K562 (cell line): ENCODE data around the gene STMND1. TPM values are rescaled to one million over a fixed set of nuclear protein-coding genes. Genes with fewer than 3 reads are reported as not detected.

Experiments used
- ATAC-seq: fragments of 200-7000 bp; cut with Tn5 transposase; 3 replicates; pipeline ENCODE4 v1.9.1; 2020; ENCODE audit warnings: moderate library complexity
- BruUV-seq: library from RNA; stranded (reverse); fragments of 400-500 nt; replicated peaks from 2 replicates; lab custom pipeline; 2021; lab: Mats Ljungman, UMichigan
- CTCF ChIA-PET: fragments of 300-600 bp; formaldehyde crosslinking; extraction: SDS; loops from one replicate; lab custom pipeline; 2021; ENCODE audit warnings: low intra/inter-chr PET ratio; lab: Yijun Ruan, JAX
- POLR2A ChIA-PET: fragments of 300-600, 350-650 bp; sonication (Branson Sonifier 250); formaldehyde crosslinking; extraction: SDS; loops from one replicate; lab custom pipeline; 2021; ENCODE audit warnings: antibody characterized with exemption, inconsistent platforms; lab: Yijun Ruan, JAX
- DNase-seq, 4 experiments: peaks; one replicate each; pipeline versions ENCODE4 v3.0.0 to v3.0.0-alpha.2; 2011 to 2018; ENCODE audit warnings: low spot score in 3 of 4, mixed read lengths in 3 of 4; ENCODE audit errors: extremely low read depth in 1 of 4
- FAIRE-seq: peaks from 2 replicates; lab custom pipeline; 2011; peaks lifted over from hg19 to GRCh38; lab: Jason Lieb, UNC
- H2AFZ ChIP-seq: 2 replicates; pipeline ENCODE4 v1.6.0; 2011; ENCODE audit warnings: low read depth, low read length, control low read depth, inconsistent platforms
- H3K27ac ChIP-seq: fragments of 200-600 bp; 3 replicates; pipeline ENCODE4 v1.8.0; 2011; ENCODE audit warnings: low read depth, mild to moderate bottlenecking, control low read depth, inconsistent platforms, low read length, moderate library complexity, mixed read lengths; ENCODE audit errors: extremely low read depth
- H3K27me3 ChIP-seq, 2 experiments: fragments of 300-600 bp in 1 of 2; 2 replicates in 1 of 2; 3 replicates in 1 of 2; pipeline versions ENCODE4 v1.6.0 to v1.8.0; 2011; ENCODE audit warnings: inconsistent platforms in 2 of 2, low read length in 2 of 2, mild to moderate bottlenecking in 1 of 2, mixed read lengths in 1 of 2, moderate library complexity in 1 of 2; ENCODE audit not compliant: control insufficient read depth in 2 of 2, insufficient read depth in 2 of 2
- H3K36me3 ChIP-seq: fragments of 300-600 bp; 3 replicates; pipeline ENCODE4 v1.8.0; 2011; ENCODE audit warnings: mild to moderate bottlenecking, low read length, inconsistent platforms; ENCODE audit not compliant: control insufficient read depth, insufficient read depth
- H3K4me1 ChIP-seq, 2 experiments: fragments of 200-600 bp in 1 of 2; replicated peaks in 1 of 2; 2 replicates in 1 of 2; 3 replicates in 1 of 2; pipeline versions ENCODE4 v1.5.1 to v1.8.0; 2011; ENCODE audit warnings: inconsistent platforms in 2 of 2, low read length in 2 of 2, mild to moderate bottlenecking in 1 of 2, mixed read lengths in 1 of 2, moderate library complexity in 1 of 2; ENCODE audit not compliant: control insufficient read depth in 2 of 2, insufficient read depth in 2 of 2
- H3K4me2 ChIP-seq: 2 replicates; pipeline ENCODE4 v1.6.1; 2011; ENCODE audit warnings: low read length, control low read depth, inconsistent platforms, mixed read lengths; ENCODE audit not compliant: insufficient read depth
- H3K4me3 ChIP-seq: fragments of 200-600 bp; sonication (generic), shearing (Covaris generic); 2 replicates; pipeline ENCODE4 v1.5.1; 2016; ENCODE audit warnings: control low read depth, inconsistent platforms
- H3K79me2 ChIP-seq: fragments of 200-600 bp; 3 replicates; pipeline ENCODE4 v1.8.0; 2011; ENCODE audit warnings: low read length, inconsistent platforms; ENCODE audit not compliant: control insufficient read depth, insufficient read depth
- H3K9ac ChIP-seq, 2 experiments: 2 replicates each; pipeline versions ENCODE4 v1.6.0 to v1.6.1; 2011; ENCODE audit warnings: low read depth in 2 of 2, low read length in 2 of 2, control low read depth in 1 of 2, inconsistent platforms in 1 of 2, mild to moderate bottlenecking in 1 of 2, mixed read lengths in 1 of 2; ENCODE audit not compliant: insufficient read depth in 1 of 2
- H3K9me1 ChIP-seq: one replicate; pipeline ENCODE4 v1.6.0; 2011; ENCODE audit warnings: inconsistent platforms, mild to moderate bottlenecking, low read length, moderate library complexity; ENCODE audit not compliant: control insufficient read depth, insufficient read depth
- H3K9me3 ChIP-seq: replicated peaks from 2 replicates; pipeline ENCODE4 v1.5.1; 2011; ENCODE audit warnings: low read depth, low read length, inconsistent platforms; ENCODE audit not compliant: control insufficient read depth, insufficient read depth
- H4K20me1 ChIP-seq: replicated peaks from 2 replicates; pipeline ENCODE4 v1.6.1; 2011; ENCODE audit warnings: low read length, inconsistent platforms, mixed read lengths; ENCODE audit not compliant: control insufficient read depth, insufficient read depth
- ZBTB40 ChIP-seq, 2 experiments: fragments of 450-650 bp in 1 of 2; sonication (generic) in 1 of 2; formaldehyde crosslinking in 1 of 2; IDR thresholded peaks; 2 replicates each; pipeline versions ENCODE4 v1.7.1 to v1.9.0; 2016 to 2022; ENCODE audit warnings: inconsistent platforms in 1 of 2, mild to moderate bottlenecking in 1 of 2, missing genetic modification reagents in 1 of 2
- WGBS: fragments of 100-300 bp; shearing (Covaris generic); methylation state at CpG from one replicate; pipeline ENCODE4 v1.1.6; 2016; ENCODE audit warnings: low coverage, mixed read lengths; ENCODE audit not compliant: insufficient coverage; ENCODE audit errors: missing lambda C conversion rate; 5-methylcytosine and 5-hydroxymethylcytosine counted together
- in situ Hi-C: fragments of 300-500 bp; cut with MboI; formaldehyde crosslinking; loops from 4 replicates; pipeline ENCODE4 v1.15.0; 2018; ENCODE audit warnings: inconsistent platforms, mixed read lengths
- intact Hi-C: fragments of 100-400 bp; cut with micrococcal nuclease; formaldehyde crosslinking; loops from 2 replicates; pipeline ENCODE4 v1.14.2; 2022
- polyA plus RNA-seq, 8 experiments: library from polyadenylated mRNA; depleted of rRNA in 4 of 8; stranded (reverse) in 5 of 8; unstranded in 3 of 8; fragments of >200 nt; fragmentation: Nextera tagmentation in 2 of 8; fragmentation: Illumina TruSeq in 1 of 8; extraction: Ambion mirVana in 2 of 8; extraction: Trizol in 1 of 8; gene quantifications; 2 replicates each; pipeline versions ENCODE4 v1.2.1 to v1.2.3, GENCODE V29; 2011 to 2014; ENCODE audit warnings: inconsistent platforms in 1 of 8, missing spikeins in 1 of 8
- total RNA-seq, 7 experiments: library from RNA; depleted of rRNA in 6 of 7; stranded (reverse); fragments of >200 nt in 6 of 7; fragmentation: Illumina TruSeq in 2 of 7; extraction: Trizol in 2 of 7; gene quantifications; 2 replicates each; pipeline versions ENCODE4 v1.2.1 to v1.2.3, GENCODE V29; 2011 to 2021; ENCODE audit warnings: low replicate concordance in 1 of 7
- TF ChIP-seq, protein P1 (sequence below): sonication (generic); formaldehyde crosslinking; IDR thresholded peaks from 2 replicates; pipeline ENCODE4 v1.8.1; 2023; ENCODE audit warnings: missing genetic modification reagents, mild to moderate bottlenecking, borderline replicate concordance

Gene STMND1
- total and polyA plus RNA-seq, 9 of the 15 experiments (the other 6 are each of a cell fraction or from before 2014, with no cell fraction given) = not detected

DNA sequence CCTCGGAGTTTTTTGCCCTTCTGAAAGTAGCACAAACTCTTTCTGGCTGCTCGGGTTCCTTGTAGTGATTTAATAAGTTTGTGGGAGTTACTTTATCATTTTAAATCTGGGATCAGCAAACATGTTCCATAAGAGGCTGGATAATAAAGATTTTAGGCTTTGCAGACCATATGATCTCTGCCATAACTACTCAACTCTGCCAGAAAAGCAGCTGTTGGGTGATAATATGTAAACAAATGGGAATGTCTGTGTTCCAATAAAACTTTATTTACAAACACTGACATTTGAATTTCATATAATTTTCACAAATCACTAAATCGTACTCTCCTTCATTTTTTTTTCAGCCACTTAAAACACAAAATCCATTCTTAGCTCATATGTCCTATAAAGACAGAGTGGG lies 3.9 kb upstream of the STMND1 start:
- Histone ChIP-seq H4K20me1 (no peaks in the 10 kb centered on the region), H3K4me3 (no peak overlapping the region), H3K27me3 (peaks cover 2 to 23% of the 10 kb centered on the region in 2 experiments; a peak in 4 of 5 replicates), H3K4me1 (0 out of 5 replicates have a peak, but pooled peaks cover 0 to 3% of the 10 kb centered on the region in 2 experiments), H3K4me2 (no peak overlapping the region), H3K9me3 (no peaks in the 10 kb centered on the region), H3K9me1 (no peaks in the 10 kb centered on the region), H2AFZ (no peak overlapping the region), H3K36me3 (no peaks in the 10 kb centered on the region), H3K9ac (no peak overlapping the region), H3K27ac (no peak overlapping the region), H3K79me2 (no peaks in the 10 kb centered on the region)
- intact Hi-C loops = no loop called here
- in situ Hi-C loops = no loop called here
- no peak for ATAC-seq
- no peak for FAIRE-seq
- no TSS peak for BruUV-seq
- WGBS = 0% methylated on average over 3 of the region's 3 CpGs
- POLR2A ChIA-PET = no interaction called here
- DNase-seq = no peak
- TF ChIP-seq ZBTB40 (IDR thresholded peaks at IDR 0.05) (peak; percentile 88), ZBTB40 (CRISPR knock-in tag; IDR thresholded peaks at IDR 0.05) (0 out of 2 replicates have a peak, but pooled peaks have one; percentile 35)
- TF ChIP-seq, protein P1, sequence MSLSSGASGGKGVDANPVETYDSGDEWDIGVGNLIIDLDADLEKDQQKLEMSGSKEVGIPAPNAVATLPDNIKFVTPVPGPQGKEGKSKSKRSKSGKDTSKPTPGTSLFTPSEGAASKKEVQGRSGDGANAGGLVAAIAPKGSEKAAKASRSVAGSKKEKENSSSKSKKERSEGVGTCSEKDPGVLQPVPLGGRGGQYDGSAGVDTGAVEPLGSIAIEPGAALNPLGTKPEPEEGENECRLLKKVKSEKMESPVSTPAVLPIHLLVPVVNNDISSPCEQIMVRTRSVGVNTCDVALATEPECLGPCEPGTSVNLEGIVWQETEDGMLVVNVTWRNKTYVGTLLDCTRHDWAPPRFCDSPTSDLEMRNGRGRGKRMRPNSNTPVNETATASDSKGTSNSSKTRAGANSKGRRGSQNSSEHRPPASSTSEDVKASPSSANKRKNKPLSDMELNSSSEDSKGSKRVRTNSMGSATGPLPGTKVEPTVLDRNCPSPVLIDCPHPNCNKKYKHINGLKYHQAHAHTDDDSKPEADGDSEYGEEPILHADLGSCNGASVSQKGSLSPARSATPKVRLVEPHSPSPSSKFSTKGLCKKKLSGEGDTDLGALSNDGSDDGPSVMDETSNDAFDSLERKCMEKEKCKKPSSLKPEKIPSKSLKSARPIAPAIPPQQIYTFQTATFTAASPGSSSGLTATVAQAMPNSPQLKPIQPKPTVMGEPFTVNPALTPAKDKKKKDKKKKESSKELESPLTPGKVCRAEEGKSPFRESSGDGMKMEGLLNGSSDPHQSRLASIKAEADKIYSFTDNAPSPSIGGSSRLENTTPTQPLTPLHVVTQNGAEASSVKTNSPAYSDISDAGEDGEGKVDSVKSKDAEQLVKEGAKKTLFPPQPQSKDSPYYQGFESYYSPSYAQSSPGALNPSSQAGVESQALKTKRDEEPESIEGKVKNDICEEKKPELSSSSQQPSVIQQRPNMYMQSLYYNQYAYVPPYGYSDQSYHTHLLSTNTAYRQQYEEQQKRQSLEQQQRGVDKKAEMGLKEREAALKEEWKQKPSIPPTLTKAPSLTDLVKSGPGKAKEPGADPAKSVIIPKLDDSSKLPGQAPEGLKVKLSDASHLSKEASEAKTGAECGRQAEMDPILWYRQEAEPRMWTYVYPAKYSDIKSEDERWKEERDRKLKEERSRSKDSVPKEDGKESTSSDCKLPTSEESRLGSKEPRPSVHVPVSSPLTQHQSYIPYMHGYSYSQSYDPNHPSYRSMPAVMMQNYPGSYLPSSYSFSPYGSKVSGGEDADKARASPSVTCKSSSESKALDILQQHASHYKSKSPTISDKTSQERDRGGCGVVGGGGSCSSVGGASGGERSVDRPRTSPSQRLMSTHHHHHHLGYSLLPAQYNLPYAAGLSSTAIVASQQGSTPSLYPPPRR (CRISPR knock-in tag) = no peak
- CTCF ChIA-PET = interaction anchor here (0.5 kb wide), 1 partner anchor 211 kb away, joined by 3 read pairs; no protein-coding TSS in a partner anchor
